Activated naive CD8-positive, alpha-beta T cell (primary cell): ENCODE measurements around the gene WDR31.

ENCODE experiments used
- H3K27ac Mint-ChIP-seq: one replicate; pipeline ENCODE4 v1.8.0; 2021; ENCODE audit warnings: mixed read lengths
- H3K27me3 Mint-ChIP-seq: one replicate; pipeline ENCODE4 v1.8.0; 2021; ENCODE audit warnings: mixed read lengths
- H3K36me3 Mint-ChIP-seq: one replicate; pipeline ENCODE4 v1.8.0; 2021; ENCODE audit warnings: mixed read lengths
- H3K4me1 Mint-ChIP-seq: one replicate; pipeline ENCODE4 v1.8.0; 2021; ENCODE audit warnings: low read depth, mixed read lengths
- H3K4me3 Mint-ChIP-seq: one replicate; pipeline ENCODE4 v1.8.0; 2021; ENCODE audit warnings: mild to moderate bottlenecking, mixed read lengths
- H3K9me3 Mint-ChIP-seq: one replicate; pipeline ENCODE4 v1.8.0; 2021; ENCODE audit warnings: low read depth, mixed read lengths

Gene WDR31

DNA sequence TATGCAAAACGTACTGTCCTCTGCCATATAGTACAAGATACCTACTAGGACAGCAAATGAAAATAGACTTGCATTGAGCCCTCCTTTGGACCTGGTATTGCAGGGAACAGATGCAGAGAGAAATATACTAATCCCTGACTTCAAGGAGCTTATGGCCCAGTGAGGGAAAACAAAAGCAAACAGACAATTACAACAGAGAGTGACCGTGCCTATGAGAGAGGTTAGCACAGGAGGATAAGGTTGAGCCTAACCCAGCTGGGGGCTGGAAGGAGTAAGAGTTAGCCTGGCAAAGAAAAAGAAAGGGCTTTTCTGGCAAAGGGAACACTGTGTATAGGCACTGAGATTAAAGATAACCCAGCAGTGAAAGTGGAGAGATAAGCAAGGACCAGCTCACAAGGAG, 70.2 kb downstream of the WDR31 start:
- peaks cover 3% of the 10 kb centered on the region for H3K36me3 Mint-ChIP-seq
- no peaks in the 10 kb centered on the region for H3K9me3 Mint-ChIP-seq
- no peaks in the 10 kb centered on the region for H3K27me3 Mint-ChIP-seq
- H3K4me3 Mint-ChIP-seq = no peak overlapping the region
- H3K27ac Mint-ChIP-seq = peak overlapping the region; percentile 36
- H3K4me1 Mint-ChIP-seq = peaks cover 21% of the 10 kb centered on the region

DNA sequence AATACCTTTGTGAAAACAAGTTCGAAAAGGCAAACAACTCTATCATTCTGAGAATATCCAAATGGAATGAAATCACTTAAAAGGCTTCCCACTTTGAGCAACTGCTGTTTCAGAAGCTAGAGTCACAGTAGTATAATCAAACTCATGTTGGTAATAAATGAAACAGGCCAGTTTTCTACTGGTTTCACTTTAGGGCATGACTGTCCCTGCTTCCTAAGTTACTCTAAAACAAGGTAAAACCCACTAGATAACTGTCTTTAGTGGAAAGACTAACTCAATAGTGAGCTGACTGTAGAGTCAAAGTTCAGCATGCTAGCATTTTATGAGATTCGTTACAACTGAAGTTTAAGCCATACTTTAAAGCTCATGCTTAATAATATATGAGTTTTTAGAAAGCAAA, 70.7 kb downstream of the WDR31 start:
- H3K4me1 Mint-ChIP-seq = peaks cover 20% of the 10 kb centered on the region
- H3K27me3 Mint-ChIP-seq = no peaks in the 10 kb centered on the region
- peaks cover 5% of the 10 kb centered on the region for H3K36me3 Mint-ChIP-seq
- H3K27ac Mint-ChIP-seq = peak overlapping the region; percentile 36
- H3K4me3 Mint-ChIP-seq = no peak overlapping the region
- no peaks in the 10 kb centered on the region for H3K9me3 Mint-ChIP-seq

DNA sequence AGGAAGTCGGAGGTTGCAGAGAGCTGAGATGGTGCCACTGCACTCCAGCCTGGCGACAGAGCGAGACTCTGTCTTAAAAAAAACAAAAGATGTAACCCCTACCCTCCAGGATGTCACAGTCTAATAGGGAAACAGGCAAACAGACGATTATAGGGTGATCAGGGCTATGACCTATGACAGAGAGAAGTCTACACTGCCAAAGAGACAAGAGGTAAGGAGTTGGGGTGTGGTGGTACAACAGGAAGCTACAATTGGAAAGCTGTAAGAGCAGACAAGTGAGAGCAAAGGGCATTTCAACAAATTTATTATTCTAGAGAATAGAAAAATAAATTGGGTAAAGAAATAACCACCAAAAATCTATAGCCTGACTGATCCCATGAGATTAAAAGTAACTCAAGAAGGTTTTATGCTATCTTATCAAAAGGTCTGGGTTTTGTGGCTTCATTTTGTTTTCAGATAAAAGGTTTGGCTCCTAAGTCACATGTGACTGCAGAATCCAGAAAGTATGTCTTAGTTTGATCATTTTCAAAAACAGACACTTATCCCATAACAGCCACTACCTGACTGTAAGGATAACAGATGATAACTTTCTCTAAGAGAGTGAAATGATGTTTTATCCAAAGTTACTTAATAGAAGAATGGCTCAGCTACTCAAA, 72.0 kb downstream of the WDR31 start:
- no peaks in the 10 kb centered on the region for H3K27me3 Mint-ChIP-seq
- H3K27ac Mint-ChIP-seq = no peak overlapping the region
- H3K9me3 Mint-ChIP-seq = no peaks in the 10 kb centered on the region
- H3K4me3 Mint-ChIP-seq = no peak overlapping the region
- peaks cover 5% of the 10 kb centered on the region for H3K36me3 Mint-ChIP-seq
- peaks cover 11% of the 10 kb centered on the region for H3K4me1 Mint-ChIP-seq

DNA sequence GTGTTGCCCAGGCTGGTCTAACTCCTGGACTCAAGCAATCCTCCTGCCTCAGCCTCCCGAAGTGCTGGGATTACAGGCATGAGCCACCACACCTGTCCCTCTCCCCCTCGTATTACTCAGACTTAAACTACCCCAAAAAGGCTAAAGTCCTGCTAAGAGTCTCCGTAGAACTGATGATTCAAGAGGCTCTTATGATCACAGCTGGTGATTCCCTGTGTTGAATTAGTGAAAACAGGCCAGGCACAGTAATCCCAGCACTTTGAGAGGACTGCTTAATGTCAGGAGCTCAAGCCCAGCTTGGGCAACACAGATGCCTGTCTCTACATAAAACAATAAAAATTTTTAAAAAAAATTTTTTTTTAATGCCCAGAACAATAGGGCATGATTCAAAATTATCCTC, 73.9 kb downstream of the WDR31 start:
- H3K4me3 Mint-ChIP-seq = no peak overlapping the region
- H3K27me3 Mint-ChIP-seq = no peaks in the 10 kb centered on the region
- no peak overlapping the region for H3K27ac Mint-ChIP-seq

More for the DNA sequence above, 73.9 kb downstream of the WDR31 start:
- Mint-ChIP-seq H3K9me3 (no peaks in the 10 kb centered on the region), H3K4me1 (peaks cover 11% of the 10 kb centered on the region), H3K36me3 (peaks cover 5% of the 10 kb centered on the region)
